Measurements from ENCODE around the gene FAM210B.

- TF ChIP-seq CTCF (IDR thresholded peaks at IDR 0.05 in 2 of 3, conservative IDR thresholded peaks at IDR 0.05 in 1 of 3; ENCODE audit: control insufficient read depth in 2 of 3, extremely low read depth in 1 of 3, insufficient read depth in 1 of 3, low read depth in 3 of 3, low read length in 3 of 3) (no peak), REST (IDR thresholded peaks at IDR 0.05; ENCODE audit: low read depth, low read length) (no peak), ZSCAN29 (IDR thresholded peaks at IDR 0.05) (no peak), ESRRA (IDR thresholded peaks at IDR 0.05; ENCODE audit: low read length) (no peak), BCL11A (IDR thresholded peaks at IDR 0.05; ENCODE audit: low read depth, low read length) (no peak), POLR2A (IDR thresholded peaks at IDR 0.05; ENCODE audit: low read depth, low read length) (no peak), BRCA1 (IDR thresholded peaks at IDR 0.05; ENCODE audit: low read depth, low read length) (no peak), MLLT1 (IDR thresholded peaks at IDR 0.05) (no peak), CREM (IDR thresholded peaks at IDR 0.05; ENCODE audit: low read depth) (no peak), ZNF217 (IDR thresholded peaks at IDR 0.05) (no peak), ATF3 (IDR thresholded peaks at IDR 0.05; ENCODE audit: borderline replicate concordance, extremely low read depth, low read depth, low read length) (no peak), CHD4 (IDR thresholded peaks at IDR 0.05) (no peak), BHLHE40 (IDR thresholded peaks at IDR 0.05; ENCODE audit: borderline replicate concordance in 1 of 2, low read depth in 2 of 2, low read length in 1 of 2) (no peak)
Measured at GRCh38 chr20:56409521-56409920, 50.7 kb downstream of the FAM210B start.
